PC-9 (cell line): ENCODE data around the gene PHC2. TPM values are rescaled to one million over a fixed set of nuclear protein-coding genes. Genes with fewer than 3 reads are reported as not detected.

Experiments
- BruUV-seq: library from RNA; stranded (reverse); fragments of 400-500 nt; replicated peaks from 2 replicates; lab custom pipeline; 2021; lab: Mats Ljungman, UMichigan
- CTCF ChIA-PET: fragments of 300-600 bp; sonication (Branson Sonifier 250); formaldehyde crosslinking; loops from one replicate; lab custom pipeline; 2022; ENCODE audit warnings: antibody characterized with exemption; lab: Charles Lee
- POLR2A ChIA-PET: fragments of 300-600 bp; sonication (Branson Sonifier 250); formaldehyde crosslinking; loops from one replicate; lab custom pipeline; 2022; ENCODE audit warnings: antibody characterized with exemption; ENCODE audit not compliant: unreplicated experiment; lab: Charles Lee
- DNase-seq, 2 experiments: peaks; one replicate each; pipeline versions ENCODE4 v3.0.0 to v3.0.0-alpha.2; 2015 to 2022; ENCODE audit warnings: mixed read lengths in 1 of 2
- H2AFZ ChIP-seq: fragments of 200-600 bp; sonication (generic); 2 replicates; pipeline ENCODE4 v1.8.1; 2017; ENCODE audit warnings: antibody characterized with exemption
- H3F3A ChIP-seq: fragments of 200-600 bp; sonication (generic); 2 replicates; pipeline ENCODE4 v1.8.1; 2017; ENCODE audit warnings: antibody characterized with exemption, mild to moderate bottlenecking, low read depth; ENCODE audit not compliant: insufficient read depth
- H3K27ac ChIP-seq: fragments of 200-600 bp; sonication (generic); 2 replicates; pipeline ENCODE4 v1.6.1; 2016; ENCODE audit warnings: mixed run types
- H3K27me3 ChIP-seq: fragments of 200-600 bp; sonication (generic); 2 replicates; pipeline ENCODE4 v1.6.1; 2016; ENCODE audit warnings: low read depth, mixed run types; ENCODE audit not compliant: insufficient read depth
- H3K36me3 ChIP-seq: fragments of 200-600 bp; sonication (generic); 2 replicates; pipeline ENCODE4 v1.6.1; 2016; ENCODE audit warnings: low read depth, mixed run types
- H3K4me1 ChIP-seq: fragments of 200-600 bp; sonication (generic); replicated peaks from 2 replicates; pipeline ENCODE4 v1.6.1; 2016; ENCODE audit warnings: mixed run types; ENCODE audit not compliant: insufficient read depth
- H3K4me2 ChIP-seq: fragments of 200-600 bp; sonication (generic); 2 replicates; pipeline ENCODE4 v1.6.1; 2017; ENCODE audit warnings: mixed run types
- H3K4me3 ChIP-seq: fragments of 200-600 bp; sonication (generic); 2 replicates; pipeline ENCODE4 v1.6.1; 2016; ENCODE audit warnings: mixed run types
- H3K79me2 ChIP-seq: fragments of 200-600 bp; sonication (generic); 2 replicates; pipeline ENCODE4 v1.6.1; 2017; ENCODE audit warnings: low read depth, mixed run types
- H3K9me2 ChIP-seq: fragments of 200-600 bp; sonication (generic); 2 replicates; pipeline ENCODE4 v1.8.1; 2017; ENCODE audit warnings: mild to moderate bottlenecking; ENCODE audit not compliant: insufficient read depth
- H3K9me3 ChIP-seq: fragments of 200-600 bp; sonication (generic); 2 replicates; pipeline ENCODE4 v1.8.1; 2016; ENCODE audit warnings: low read depth; ENCODE audit not compliant: insufficient read depth
- H4K20me1 ChIP-seq: fragments of 200-600 bp; sonication (generic); 2 replicates; pipeline ENCODE4 v1.8.1; 2017; ENCODE audit not compliant: insufficient read depth
- EZH2 ChIP-seq: fragments of 200-600 bp; sonication (generic); IDR thresholded peaks from 2 replicates; pipeline ENCODE4 v1.8.0; 2017; ENCODE audit warnings: antibody characterized with exemption, low read depth
- intact Hi-C: fragments of 100-400 bp; cut with micrococcal nuclease; formaldehyde crosslinking; loops from one replicate; pipeline ENCODE4 v1.10.0; 2022; ENCODE audit not compliant: unreplicated experiment
- total RNA-seq: library from RNA; stranded (reverse); gene quantifications from 2 replicates; pipeline ENCODE4 v1.2.3, GENCODE V29; 2021
- TF ChIP-seq, protein P1 (sequence below): fragments of 200-600 bp; sonication (generic); conservative IDR thresholded peaks from 2 replicates; pipeline ENCODE4 v1.6.1; 2017; ENCODE audit warnings: mixed run types, antibody characterized with exemption, mild to moderate bottlenecking, moderate library complexity

PHC2 gene
- total RNA-seq, 1 experiment from 2014 or later = 48.1 TPM

DNA sequence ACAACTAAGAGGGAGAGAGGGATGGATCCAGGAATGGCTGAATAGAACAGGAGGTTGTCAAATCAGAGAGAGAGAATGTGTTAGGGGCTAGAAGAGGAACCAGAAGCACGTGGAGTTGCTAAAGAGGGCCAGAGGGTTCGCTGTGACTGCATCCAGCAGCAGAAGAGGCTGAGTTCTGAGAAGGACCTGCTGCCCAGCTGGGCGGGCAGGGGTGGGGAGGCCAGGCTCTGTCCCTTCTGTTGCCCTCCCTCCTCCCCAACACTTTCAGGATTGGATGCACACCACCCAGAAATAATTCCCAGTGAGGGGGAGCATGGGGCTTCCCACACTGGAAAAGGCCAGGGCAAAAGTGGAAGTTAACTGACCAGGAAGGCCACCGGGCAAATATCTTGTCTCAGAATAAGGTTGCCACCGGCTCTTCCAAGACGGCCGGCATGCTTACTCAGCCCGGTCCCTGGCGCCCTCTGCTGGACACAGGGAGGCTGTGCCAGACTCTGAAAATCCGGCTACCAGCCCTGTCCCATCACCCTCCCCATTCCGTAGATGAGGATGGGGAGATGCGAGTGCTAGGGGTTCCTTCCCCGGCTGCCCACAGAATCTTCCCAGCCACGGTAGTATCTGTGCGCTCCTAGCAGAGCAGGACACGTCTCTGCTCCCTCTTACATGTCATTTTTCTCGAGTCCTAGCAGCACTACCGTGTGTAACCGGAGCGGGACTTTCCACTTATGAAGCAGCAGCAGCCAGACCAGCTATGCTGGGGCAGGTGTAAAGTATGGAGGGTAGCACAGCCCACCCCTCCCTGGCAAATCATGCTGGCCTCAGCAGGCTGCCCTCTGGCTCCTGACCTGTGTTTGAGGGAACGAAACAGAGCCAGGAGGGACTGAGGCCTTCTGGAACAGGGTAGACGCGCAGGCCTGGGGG lies 63.1 kb downstream of the PHC2 start:
- Histone ChIP-seq H3K4me1 (no peaks in the 10 kb centered on the region; the same call in 1 of the 2 replicates), H3K36me3 (no peaks in the 10 kb centered on the region), H3K4me2 (no peak overlapping the region), H3K9me2 (no peaks in the 10 kb centered on the region), H2AFZ (no peak overlapping the region), H3K27ac (no peak overlapping the region), H4K20me1 (no peaks in the 10 kb centered on the region), H3K27me3 (no peaks in the 10 kb centered on the region), H3F3A (no peaks in the 10 kb centered on the region; the same call in 1 of the 2 replicates), H3K9me3 (no peaks in the 10 kb centered on the region), H3K4me3 (no peak overlapping the region), H3K79me2 (no peaks in the 10 kb centered on the region)
- intact Hi-C loops = loop anchor here (1.0 to 5.0 kb wide), 6 partner anchors 72 to 268 kb away; partner anchors contain the start of gene ZSCAN20
- no TSS peak for BruUV-seq
- no peak for TF ChIP-seq EZH2
- TF ChIP-seq, protein P1, sequence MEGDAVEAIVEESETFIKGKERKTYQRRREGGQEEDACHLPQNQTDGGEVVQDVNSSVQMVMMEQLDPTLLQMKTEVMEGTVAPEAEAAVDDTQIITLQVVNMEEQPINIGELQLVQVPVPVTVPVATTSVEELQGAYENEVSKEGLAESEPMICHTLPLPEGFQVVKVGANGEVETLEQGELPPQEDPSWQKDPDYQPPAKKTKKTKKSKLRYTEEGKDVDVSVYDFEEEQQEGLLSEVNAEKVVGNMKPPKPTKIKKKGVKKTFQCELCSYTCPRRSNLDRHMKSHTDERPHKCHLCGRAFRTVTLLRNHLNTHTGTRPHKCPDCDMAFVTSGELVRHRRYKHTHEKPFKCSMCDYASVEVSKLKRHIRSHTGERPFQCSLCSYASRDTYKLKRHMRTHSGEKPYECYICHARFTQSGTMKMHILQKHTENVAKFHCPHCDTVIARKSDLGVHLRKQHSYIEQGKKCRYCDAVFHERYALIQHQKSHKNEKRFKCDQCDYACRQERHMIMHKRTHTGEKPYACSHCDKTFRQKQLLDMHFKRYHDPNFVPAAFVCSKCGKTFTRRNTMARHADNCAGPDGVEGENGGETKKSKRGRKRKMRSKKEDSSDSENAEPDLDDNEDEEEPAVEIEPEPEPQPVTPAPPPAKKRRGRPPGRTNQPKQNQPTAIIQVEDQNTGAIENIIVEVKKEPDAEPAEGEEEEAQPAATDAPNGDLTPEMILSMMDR = peak; percentile 94
- CTCF ChIA-PET = interaction anchor here (0.6 kb wide), 1 partner anchor 63 kb away, joined by 4 read pairs; no protein-coding TSS in a partner anchor
- POLR2A ChIA-PET = no interaction called here
- peak; percentile 48 to 80 for DNase-seq

DNA sequence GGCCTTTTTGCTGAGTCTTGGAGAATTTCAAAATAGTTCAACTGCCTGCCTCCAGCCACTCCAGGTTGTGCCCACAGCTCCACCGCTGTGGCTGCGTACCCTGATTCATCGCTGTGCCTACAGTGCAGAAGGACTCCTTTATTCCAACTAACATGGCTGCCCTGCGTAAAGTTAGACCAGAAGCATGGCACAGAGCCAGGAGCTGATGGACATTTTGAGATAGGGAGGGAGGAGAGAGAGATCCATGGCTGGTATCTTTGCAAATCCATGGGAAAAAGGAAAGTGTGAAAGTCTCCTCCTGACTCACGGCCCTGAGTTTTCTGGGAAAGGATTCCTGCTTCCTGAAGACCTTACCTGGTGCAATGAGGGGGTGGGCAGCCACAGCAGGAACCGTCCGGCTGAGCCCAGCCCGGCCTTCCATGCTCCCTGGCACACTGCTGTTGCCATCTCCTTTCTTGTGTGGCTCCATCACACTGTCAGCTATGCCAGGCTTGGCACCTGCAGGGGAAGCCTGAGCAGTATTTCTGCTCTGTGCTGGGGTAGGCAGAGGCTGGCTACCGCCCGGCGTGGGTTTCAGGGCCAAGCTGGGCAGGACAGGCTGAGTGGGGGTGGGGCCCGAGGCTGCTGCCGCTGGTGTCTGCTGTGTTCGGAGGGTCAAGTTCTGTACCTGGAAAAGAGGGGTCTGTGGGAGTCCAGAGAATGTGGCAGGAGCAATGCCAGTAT lies 64.0 kb downstream of the PHC2 start:
- no peaks in the 10 kb centered on the region for H3K79me2 ChIP-seq
- H3F3A ChIP-seq = no peaks in the 10 kb centered on the region; the same call in 1 of the 2 replicates
- TF ChIP-seq EZH2 = no peak
- TF ChIP-seq, protein P1 = no peak
- BruUV-seq = no TSS peak
- H3K4me2 ChIP-seq = no peak overlapping the region
- no peaks in the 10 kb centered on the region for H3K9me3 ChIP-seq
- no peaks in the 10 kb centered on the region for H3K36me3 ChIP-seq
- no peak for DNase-seq
- no peaks in the 10 kb centered on the region for H3K9me2 ChIP-seq
- H3K27ac ChIP-seq = no peak overlapping the region
- H3K4me1 ChIP-seq = no peaks in the 10 kb centered on the region; the same call in 1 of the 2 replicates
- ChIA-PET POLR2A (no interaction called here), CTCF (interaction anchor here (0.6 to 1.1 kb wide), 2 partner anchors 64 to 268 kb away, joined by 3 to 4 read pairs; no protein-coding TSS in a partner anchor)
- intact Hi-C loops = loop anchor here (1.0 to 5.0 kb wide), 6 partner anchors 72 to 268 kb away; partner anchors contain the start of gene ZSCAN20
- no peaks in the 10 kb centered on the region for H3K27me3 ChIP-seq
- H3K4me3 ChIP-seq = no peak overlapping the region
- H2AFZ ChIP-seq = no peak overlapping the region
- no peaks in the 10 kb centered on the region for H4K20me1 ChIP-seq

DNA sequence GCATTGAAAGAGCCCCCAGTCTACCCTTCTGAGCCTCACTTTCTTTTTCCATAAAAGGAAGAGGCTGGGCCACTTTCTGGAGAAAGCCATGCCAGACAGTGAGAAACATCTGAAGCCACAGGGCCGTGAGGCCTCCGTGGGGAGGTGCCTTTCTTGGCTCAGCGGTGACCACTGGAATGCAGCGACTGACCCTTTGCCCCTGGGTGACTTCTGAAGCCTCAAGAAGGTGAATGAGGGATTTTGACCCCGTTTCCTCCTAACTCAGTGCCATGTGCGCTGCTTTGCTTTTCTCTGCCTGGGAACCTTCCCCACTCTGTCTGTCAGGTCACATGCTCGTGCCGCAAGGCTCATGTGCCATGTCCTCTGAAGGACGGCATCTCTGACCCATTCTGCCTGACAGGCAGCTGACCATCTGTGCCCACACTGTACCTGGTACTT lies 65.3 kb downstream of the PHC2 start:
- Histone ChIP-seq H3K9me2 (no peaks in the 10 kb centered on the region), H3K4me2 (no peak overlapping the region), H2AFZ (no peak overlapping the region), H3K79me2 (no peaks in the 10 kb centered on the region), H3F3A (peaks cover 7% of the 10 kb centered on the region), H4K20me1 (no peaks in the 10 kb centered on the region), H3K36me3 (0 out of 2 replicates have a peak, but pooled peaks cover 5% of the 10 kb centered on the region), H3K27me3 (no peaks in the 10 kb centered on the region), H3K27ac (no peak overlapping the region), H3K4me1 (peaks cover 4% of the 10 kb centered on the region; the same call in 1 of the 2 replicates), H3K9me3 (no peaks in the 10 kb centered on the region), H3K4me3 (no peak overlapping the region)
- intact Hi-C loops = loop anchor here (5.0 kb wide), 2 partner anchors 92 to 107 kb away; partner anchors contain the start of gene ZSCAN20
- no TSS peak for BruUV-seq
- POLR2A ChIA-PET = no interaction called here
- CTCF ChIA-PET = no interaction called here
- TF ChIP-seq EZH2 = no peak
- TF ChIP-seq, protein P1 = no peak
- DNase-seq = peak in 1 of 2 experiments; percentile 59
